GM19025 (cell line): ENCODE data around the gene PTPRR.

Experiments
- ATAC-seq: cut with Tn5 transposase; IDR thresholded peaks from one replicate; pipeline ENCODE4 v1.9.1; 2021; ENCODE audit warnings: mild to moderate bottlenecking, low read depth, moderate library complexity; ENCODE audit not compliant: unreplicated experiment

The PTPRR gene

DNA sequence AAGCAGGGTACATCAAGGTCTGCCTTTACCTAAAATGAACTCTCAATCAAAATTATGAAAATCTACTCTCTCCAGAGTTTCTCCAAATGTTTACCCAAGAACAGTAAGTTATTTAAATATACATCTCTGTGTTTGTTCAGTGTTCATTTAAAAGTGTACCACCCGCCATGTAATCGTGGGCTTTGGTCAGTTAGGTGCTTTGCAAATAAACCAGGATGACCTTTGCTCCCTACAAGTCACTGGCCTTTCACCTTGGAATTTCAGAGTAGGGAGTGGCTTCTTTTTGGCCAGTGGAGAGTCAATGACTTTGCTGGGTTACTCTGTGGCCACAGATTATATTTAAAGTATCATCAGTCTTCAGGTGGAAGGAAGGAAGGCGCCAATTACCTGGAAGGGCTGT is 208.7 kb downstream of the PTPRR start:
- no peak for ATAC-seq

DNA sequence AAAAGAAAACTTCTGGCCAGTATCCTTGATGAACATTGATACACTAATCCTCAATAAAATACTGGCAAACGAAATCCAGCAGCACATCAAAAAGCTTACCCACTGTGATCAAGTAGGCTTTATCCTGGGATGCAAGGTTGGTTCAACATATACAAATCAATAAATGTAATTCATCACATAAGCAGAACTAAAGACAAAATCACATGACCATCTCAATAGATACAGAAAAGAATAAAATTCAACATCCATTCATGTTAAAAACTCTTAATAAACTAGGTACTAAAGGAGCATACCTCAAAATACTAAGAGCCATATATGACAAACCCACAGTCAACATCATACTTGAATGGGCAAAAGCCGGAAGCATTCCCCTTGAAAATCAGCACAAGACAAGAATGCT is 211.5 kb downstream of the PTPRR start:
- ATAC-seq = no peak

DNA sequence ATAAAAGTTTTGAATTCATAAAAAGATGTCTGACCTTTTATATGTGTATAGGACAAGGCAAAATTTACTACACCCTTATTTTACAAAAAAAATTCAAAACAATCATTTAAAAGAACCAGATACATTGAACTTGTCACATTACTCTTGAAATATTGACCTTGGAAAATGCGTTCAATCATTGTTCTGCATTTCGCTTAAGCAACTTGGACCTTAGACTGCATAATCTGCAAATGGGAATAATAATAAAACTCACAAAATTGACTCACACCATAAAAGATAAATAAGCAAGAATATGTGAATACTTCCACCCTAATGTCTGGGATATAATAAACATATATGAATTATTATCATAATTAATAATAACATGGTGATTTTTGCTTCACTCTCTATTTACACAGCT is 213.9 kb downstream of the PTPRR start:
- no peak for ATAC-seq

DNA sequence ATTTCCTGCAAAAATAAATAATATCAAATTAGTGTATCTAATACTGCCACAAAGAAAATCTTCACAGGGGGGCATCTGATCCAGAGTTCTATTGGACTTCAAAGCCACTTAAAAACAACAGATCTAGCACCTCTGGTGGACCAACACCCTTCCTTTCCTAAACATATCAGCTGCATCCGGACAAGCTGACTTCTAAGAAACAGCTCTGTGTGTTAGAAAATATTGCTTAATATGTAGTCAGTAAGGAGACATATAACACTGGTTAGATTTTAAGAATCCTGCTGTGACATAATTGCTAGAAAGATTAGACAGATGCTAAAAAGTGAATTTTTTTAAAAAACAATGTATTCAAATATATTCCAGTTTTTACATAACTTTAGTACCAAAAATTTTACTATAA is 222.2 kb downstream of the PTPRR start:
- no peak for ATAC-seq

DNA sequence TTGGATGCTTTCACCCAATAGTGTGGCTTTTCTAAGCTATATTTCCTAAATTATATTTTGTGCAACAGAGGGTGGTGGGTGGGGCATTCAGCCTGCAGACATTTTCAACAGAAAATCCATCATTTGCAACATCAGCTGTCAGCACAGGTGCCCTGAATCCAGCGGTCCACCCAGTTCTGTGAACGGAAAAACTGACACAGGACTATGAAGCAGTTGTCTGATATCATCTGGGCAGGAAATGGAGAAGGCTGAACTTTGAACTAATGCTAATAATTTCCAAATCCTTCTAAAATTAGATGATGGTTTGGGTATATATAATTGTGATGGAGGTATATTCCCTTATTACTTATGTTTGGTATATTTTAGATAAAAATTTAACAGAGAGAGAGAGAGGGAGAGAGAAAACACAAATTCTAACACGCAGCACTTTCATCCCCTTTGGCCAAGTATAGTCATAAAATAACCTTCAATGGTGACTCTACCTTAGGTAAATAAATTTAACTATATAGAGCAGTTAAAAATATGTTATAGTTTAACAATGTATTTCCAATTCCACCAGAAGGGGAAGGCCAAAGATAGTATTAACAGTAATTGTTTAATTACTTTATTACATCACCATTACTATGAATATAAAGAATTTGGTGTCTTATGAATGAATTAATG is 225.0 kb downstream of the PTPRR start:
- ATAC-seq = no peak

DNA sequence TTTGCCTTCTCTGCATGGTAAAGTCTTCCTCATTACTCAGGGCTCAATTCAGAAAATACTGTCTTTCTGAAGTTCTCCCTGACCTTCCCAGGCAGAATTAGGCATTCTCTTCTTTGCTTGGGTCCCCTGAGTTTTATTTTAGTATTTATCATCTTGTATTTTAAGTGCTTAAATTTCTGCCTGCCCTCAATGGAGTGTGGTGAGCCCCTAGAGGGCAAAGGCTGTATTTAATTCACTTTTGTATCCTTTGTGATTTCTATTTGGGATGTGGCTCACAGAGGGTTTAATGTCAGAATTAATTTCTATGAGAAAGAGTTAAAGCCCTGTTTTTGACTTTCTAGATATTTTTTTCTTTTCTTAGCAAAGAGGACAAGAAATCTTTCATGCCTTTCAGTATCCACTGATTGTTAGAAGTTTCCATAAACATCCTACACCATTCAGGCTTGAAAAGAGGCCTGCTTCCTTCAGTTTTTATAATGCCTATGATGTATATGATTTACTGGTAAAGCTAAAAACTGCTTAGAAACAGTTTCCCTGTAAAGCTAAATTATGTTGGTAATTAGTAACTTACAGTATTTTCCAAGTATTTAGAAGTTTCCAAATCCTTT is 227.8 kb downstream of the PTPRR start:
- no peak for ATAC-seq

DNA sequence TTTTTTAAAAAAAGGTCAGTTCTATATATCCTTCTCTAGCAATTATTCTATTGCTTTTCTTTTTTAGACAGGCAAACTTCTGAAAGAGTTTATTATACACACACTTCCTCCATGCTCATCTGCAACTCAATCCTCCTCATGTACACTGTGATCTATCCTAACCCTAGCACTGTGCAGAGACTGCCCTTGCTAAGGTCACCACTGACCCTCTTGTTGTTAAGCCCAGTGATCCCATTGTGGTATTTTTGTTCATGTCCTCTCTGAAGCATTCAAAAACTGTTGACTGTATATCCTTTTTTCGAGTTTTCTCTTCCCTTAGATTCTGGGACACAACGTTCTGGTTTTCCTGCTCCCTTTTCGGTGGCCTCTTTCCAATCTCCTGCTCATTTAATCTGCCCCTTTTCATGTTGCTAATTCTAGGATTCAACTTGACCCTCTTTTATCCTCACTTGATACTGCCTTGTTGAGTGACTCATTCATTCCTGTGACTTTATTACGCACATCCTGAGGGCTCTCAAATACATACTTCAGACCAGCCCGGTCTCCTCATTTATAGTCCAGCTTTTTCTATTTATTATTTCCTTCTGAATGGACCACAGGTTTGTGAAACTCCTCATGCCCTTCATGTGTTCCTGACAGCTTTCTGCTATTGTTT is 229.4 kb downstream of the PTPRR start:
- ATAC-seq = no peak

DNA sequence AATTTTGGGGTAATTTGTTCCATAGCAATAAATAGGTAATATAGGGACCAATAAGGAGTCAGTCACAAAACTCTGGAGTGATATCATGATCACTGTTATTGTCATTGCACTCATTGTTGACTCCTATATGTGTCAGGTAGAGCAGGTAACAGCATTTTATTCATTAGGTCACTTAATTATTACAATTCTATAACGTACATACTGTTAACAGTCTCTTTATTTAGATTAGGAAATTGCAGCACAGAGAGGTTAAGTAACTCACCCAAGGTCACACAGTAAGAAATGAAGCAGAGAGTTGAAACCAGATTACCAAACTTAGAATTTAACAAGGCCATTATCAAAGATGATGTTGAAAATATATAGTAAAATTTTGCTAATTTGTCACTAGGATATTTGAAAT is 233.6 kb downstream of the PTPRR start:
- ATAC-seq = no peak

DNA sequence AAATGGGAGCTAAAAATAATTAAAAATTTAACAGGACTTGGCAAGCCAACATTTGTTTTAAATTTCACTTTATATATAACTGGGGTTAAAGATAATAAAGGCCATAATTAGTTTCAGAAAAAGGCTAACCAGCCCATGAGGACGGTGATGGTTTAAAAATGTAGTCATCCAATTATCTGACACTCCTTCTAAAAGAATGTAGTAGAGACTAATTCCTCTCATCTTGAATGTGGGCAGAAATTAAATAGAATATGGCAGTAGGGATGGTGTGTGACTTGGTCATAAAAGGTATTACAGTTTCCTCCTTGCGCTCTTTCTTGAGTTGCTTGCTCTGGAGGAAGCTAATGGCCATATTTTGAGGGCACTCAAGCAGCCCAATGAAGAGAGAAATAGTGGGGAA is 234.2 kb downstream of the PTPRR start:
- no peak for ATAC-seq

DNA sequence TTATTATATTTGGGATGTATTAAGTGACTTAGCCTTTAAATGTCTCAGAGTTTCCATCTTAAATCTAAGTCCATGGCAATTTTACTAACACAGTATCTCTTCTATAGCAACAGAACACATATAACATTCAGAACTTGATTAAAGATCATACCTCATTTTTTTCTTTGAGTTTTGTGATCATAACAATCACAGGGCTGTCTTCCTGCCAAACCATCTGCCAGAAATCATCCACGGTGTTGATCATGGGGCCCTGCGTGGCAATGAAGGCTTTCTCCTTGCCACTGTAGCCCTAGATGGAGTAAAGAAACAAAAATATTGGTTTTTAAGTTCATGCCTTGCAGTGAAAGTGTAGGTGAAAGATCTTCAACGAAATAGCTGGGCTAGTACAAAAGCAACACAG is 236.6 kb downstream of the PTPRR start:
- no peak for ATAC-seq

DNA sequence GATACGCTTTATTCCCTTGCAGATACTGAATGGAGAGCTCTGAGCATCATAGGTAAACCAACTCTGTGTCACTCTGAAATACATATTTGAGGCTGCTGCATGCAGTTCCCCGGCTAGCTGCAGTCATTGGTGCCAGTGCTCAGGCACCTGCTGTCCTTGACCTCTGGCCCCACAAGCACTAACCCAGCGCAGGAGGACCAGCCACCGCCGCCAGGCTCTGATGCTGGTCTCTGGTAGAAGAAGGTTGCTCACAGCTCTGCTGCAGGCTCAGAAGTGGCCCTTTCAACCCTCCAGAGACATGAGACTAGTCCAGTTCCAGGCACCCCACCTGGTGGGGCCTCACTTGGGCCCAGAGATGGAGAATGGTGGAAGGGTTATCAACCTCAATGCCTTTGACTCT is 248.8 kb downstream of the PTPRR start:
- no peak for ATAC-seq

DNA sequence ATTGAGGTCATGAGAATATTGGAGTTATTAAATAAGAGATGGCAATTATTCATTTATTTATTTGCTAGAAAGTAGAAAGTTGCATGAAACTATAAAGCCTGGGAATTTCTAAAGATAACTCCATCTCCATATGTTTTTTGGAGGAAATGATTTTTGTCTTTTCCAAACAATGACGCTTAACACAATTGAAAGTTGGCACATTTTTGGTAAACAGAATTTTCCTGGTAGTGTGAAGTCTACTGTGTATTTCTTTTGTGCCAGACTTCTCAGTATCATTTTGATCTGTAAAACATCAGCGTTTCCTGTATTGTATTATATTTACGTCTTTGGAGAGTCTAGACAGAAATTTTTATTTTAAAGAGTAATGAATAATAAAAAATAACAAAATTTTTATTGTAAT is 249.6 kb downstream of the PTPRR start:
- ATAC-seq = no peak

DNA sequence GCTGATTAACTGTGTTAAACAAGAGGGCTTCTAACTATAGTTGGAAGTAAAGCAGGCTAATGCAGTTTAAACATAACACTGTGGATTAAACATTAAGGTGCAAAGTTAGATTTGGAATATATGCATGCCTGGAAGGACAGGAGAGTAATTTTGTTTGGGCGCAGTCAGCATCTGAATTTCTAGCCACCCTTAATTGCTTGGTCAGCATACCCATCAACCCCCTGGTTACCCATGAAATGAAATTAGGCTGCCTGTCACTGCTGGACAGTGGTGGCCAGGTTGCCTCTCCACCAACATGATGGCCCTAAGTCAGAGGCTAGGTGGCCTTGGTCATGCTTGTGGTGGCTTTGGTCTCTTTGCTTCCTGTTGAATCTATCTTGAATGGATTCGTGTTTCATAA is 253.3 kb downstream of the PTPRR start:
- ATAC-seq = no peak

DNA sequence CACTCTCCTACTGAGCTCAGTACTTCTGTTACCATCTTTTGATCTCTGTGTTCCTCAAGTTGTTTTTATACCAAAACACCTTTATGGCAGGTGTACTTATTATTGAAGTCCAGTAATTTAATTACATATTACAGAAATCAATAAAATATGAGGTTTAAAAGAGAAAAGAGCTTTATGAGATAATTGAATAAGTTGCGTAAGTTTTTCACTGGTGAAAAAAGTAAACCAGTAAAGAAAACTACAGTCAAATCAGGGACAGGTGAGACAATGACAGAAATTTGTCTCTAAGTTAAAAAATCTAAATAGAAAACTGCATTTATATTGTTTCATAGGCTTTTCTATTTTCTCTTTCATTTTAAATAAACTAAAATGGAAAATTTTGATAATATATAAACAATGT is 254.2 kb downstream of the PTPRR start:
- no peak for ATAC-seq

DNA sequence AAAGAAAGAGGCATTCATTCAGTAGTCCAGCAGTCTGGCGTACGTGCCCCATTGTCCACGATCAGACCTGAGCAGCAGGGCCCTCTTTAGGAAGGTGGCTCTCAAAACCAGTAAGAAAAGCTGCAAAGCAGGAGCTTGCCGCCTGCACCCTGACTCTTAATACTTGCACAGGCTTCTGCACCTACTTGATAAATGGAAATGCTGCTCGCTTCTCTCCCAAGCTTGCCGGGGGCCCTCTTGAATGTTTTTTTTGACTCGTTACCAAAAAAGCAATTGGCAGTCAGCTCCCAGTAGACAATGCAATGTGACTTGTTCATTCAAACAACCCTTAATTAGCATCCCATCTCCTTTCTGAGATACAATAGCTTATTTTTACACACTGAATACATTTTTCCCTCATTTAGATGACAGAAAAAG is 256.1 kb downstream of the PTPRR start:
- no peak for ATAC-seq

DNA sequence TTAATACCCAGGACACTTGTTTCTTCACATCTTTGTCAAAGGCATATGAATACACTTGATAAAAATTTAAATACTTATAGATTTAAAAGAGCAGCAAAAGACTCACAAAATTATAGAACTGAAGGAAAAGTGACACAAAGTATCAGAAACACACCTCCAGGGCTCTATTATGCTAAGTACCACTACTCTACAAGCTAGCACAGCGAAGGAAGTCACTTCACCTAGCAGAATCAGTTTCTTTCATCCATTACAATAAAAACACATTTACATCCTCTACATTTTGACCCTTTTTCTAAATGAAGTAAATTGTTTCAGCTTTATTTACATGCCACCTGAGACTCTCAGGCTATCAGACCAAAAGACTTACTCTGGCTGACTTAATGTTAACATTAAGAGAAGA is 256.7 kb downstream of the PTPRR start:
- no peak for ATAC-seq

DNA sequence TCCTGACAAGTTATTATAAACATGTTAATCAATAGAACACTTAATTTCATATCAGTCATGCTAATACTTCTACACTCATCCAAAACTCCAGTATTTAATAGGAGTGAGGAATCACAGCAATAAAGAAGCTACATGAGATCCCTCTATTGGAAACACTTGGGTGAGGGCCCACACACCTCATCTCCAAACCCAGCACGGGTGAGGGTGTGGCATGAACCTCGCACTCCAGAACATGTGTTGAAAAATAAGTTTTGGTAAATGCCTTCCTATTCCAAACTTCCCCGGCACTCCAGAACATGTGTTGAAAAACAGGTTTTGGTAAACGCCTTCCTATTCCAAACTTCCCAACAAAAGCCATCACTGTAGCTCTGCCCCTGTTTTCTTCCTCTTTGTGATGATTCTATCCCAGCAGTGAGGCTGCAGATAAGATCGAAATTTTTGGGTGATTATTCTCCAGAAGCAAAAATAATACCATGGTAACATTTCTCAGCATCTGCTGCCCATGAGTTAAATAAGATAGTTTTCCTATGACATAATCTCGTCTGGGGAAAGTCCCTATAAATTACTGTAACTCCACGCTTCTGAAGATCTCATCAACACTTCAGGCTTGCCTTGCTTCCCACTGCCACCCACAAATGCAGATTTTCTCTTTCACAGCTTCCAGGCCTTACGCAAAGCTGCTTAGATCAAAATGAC is 258.9 kb downstream of the PTPRR start:
- ATAC-seq = no peak

DNA sequence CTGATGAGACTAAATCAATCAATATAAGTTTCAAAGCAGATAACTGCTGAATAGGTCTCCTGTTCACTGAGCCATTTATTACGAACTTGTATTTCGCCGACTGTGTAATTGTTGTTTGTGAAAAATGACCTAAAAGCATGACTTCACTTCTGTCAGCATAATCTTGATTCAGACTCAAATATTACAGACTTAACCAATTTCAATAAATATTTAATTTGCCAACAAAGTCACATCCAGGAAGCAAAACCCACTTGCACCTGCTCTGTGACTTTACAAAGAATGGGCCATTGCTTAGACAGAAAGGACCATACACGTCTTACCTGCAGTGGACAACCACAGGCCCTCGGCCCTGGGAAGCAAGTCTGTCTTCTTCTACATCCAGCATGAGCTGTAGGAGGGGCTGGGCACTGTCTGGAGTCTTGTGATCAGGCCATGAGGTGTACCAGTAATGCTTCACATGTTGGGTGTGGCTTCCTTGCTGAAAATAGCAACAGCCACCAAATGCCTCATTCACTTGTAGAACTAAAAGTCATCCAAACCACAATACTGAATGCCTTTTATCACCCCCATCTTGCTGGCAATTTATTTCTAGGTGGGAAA is 259.8 kb downstream of the PTPRR start:
- no peak for ATAC-seq

DNA sequence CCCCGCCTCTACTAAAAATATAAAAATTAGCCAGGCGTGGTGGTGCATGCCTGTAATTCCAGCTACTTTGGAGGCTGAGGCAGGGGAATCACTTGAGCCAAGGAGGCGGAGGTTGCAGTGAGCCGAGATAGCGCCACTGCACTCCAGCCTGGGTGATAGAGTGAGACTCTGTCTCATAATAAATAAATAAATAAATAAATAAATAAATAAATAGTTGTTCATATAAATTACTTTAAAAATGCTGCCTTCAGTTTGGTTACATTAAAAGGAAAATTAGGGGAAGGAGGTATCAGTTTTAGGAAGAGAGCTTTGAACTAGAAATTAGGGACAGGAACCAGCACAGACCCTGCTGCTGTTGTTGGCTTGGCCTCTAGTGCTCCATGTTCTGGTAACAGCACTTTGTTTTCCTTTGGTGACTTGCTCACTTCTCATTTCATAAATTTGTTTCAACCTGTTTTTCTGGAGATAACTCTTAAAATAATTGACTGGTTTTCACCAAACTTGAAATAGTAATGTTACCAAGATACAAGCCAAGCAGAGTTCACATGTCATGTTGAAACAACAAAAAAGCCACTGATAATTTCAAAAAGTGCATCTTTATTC is 260.4 kb downstream of the PTPRR start:
- ATAC-seq = no peak

DNA sequence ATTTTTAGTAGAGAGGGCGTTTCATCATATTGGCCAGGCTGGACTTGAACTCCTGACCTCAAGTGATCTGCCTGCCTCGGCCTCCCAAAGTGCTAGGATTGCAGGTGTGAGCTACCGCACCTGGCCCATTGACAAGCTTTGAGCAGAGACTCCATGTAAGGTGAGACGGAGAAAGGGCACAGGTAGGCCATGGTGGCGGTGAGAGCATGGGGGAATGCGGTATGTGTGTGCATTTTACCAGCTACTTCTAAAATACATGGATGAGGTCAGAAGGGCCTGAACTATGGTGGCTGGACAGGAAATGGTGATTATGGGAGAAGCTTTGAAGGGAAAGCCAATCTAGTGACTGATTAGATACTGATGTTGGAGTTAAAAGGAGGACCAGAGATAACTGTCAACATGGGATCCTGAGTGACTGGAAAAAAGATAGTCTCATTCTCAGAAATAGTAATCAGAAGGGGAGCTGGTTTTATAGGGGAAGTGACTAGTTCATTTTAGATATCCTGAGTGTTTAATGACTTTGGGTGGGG is 261.4 kb downstream of the PTPRR start:
- ATAC-seq = no peak
